Skeletal muscle cell (primary cell): ENCODE measurements around the gene LGALS8.

Experiments
- DNase-seq: peaks from one replicate; pipeline ENCODE4 v3.0.0-alpha.2; 2010; ENCODE audit warnings: low read depth
- H3K4me3 ChIP-seq: 2 replicates; pipeline ENCODE4 v1.5.1; 2011; ENCODE audit warnings: low read depth, mild to moderate bottlenecking, control low read depth, low read length, moderate library complexity

LGALS8 gene

DNA sequence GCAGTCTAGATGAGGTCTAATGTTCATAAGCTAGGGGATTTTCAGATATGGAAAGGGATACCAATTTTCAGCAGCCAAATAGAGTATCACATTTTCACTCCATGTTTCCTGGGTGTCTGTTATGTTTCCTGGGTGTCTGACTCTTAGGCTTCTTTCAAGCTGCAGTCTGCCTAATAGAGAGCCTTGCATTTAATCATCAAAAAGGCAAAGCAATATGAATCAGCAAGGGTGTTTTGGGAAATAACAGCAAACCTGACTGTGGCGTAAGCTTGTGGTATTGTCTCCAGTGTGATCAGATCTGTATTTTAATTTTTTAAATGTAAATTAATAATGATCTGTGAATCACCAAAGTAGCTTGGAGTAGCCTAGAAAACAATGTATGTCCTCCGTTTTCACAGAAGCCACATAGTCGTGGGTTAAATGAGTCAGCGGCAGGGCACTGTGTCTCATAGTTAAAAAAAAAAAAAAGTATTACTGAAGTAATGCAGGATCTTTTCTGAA, 10.4 kb downstream of the LGALS8 start:
- no peak overlapping the region for H3K4me3 ChIP-seq
- DNase-seq: peak; percentile 32

DNA sequence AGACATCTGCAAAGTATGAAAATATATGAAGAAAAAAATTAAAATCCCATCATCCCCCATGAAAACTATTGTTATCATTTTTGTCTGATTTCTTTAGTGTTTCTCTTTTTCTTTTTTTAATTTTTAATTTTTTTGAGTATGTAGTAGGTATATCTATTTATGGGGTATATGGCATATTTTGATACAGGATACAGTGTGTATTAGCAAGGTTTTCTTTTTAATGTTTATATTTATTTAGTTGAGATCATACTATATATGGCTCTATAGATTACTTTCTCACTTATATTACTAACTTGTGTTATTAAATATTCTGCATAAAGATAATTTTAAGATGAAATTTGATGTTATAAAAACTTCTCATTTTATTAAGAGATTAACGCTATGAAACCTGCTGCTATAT, 11.4 kb downstream of the LGALS8 start:
- no peak overlapping the region for H3K4me3 ChIP-seq
- DNase-seq: no peak

DNA sequence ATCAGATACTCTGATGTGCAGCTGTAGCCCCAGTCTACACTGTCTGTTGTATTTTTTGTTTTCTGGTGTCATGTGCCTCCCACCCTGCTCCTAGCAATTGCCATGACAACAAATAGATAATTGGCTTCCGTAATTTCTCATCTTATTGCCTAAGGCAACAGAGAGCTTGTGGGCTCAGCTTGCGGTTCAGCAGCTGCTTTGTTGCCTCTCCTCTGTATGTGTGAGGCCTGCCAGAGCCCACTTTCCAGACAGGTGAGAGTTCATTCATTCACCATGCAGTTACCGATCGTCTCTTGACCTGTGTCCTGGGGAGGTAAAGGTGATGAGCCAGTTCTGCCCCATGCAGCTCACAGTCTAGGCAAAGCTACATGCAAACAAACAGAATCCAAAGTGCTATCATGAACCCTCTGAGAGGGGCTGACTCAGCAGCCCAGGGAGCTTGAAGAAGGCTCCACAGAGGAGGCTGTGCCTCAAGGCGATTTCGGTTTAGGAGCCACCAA, 11.9 kb downstream of the LGALS8 start:
- no peak overlapping the region for H3K4me3 ChIP-seq
- DNase-seq: no peak

DNA sequence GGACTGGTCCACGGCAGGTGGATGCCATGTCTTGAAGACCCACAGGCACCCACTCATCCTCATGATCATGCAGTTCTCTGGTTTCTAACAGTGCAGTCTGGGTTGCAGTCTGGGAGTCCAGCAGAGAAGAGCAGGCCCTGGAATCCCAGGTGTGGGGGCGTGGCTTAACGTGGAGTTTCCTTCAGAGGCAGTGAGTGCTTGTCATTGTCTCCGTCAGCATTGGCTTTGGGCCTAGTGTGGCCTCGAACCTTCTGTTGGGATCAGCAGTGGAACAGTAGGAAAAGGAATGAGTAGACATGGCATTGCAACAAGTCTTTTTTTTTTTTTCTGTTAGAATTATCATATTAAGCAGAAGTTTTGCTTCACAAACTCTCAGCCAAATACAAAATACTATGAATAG, 12.8 kb downstream of the LGALS8 start:
- DNase-seq: no peak

DNA sequence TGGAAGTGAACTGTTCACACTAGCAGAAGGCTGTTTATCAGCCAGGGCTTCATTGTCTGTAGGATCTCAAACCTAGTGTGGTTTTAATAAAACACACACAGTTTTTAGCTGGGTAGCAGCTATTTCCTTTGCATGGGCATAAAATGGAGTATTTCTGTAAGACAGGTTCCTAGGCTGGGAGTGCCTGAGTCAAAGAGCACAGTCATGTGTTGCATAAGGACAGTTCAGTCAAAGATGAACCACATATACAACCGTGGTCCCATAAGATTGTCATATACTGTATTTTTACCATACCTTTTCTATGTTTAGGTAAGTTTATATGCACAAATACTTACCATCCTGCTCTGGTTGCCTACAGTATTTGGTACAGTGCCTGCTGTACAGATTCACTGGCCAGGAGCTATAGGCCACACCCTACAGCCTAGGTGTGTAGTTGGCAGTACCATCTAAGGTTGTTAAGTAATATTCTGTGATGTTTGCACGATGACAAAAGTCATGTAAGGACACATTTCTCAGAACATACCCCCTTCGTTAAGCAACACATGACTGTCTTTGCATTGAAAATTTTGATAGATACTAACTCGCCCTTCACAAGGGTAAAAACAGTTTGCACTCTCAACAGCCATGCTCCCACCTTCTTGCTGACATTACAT, 17.2 kb downstream of the LGALS8 start:
- no peak overlapping the region for H3K4me3 ChIP-seq
- DNase-seq: no peak

More for the DNA sequence above, 12.8 kb downstream of the LGALS8 start:
- H3K4me3 ChIP-seq: no peak overlapping the region

DNA sequence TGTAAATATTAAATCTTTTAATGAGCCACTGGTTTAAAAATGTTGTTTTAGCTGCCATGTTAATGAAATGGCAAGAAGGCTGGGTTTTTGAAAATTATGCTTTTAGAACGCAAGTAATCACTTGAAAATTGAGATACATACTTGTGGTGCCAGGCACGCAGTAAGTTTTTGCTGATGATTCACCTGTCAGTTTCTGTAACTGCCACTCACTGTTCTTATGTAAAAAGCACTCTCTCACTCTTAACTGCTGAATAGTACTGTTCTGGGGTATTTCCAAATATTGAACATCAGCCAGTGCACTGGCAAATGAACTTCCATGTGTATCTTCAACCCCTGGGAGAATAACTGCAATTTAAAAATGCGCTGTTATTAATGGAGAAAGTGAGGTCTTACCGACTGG, 17.9 kb downstream of the LGALS8 start:
- DNase-seq: no peak
- no peak overlapping the region for H3K4me3 ChIP-seq

DNA sequence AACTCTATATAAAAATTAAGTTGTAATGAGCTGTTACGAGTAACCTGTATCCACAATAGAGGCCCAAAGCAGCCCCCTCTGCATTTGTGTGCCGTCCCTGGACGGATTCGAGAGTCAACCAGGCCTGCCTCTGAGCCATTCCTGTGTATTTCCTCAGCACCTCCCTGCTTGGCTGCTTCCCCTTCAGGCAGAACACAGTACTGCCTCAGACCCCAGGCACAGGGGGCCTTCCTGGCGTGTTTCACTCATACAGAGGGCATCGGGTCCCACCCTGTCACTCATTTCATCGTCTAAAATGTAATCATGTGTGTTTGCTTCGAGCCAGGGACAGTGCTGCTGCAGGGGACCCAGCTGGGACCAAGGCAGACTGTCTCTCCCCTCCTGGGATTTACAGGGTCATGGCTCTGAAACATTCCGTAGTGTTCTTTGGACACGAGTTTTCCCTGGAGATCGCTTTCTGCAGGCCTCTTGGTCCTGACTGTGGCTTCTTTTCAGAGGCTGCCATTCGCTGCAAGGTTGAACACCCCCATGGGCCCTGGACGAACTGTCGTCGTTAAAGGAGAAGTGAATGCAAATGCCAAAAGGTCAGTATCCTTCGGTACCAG, 19.4 kb downstream of the LGALS8 start:
- no peak overlapping the region for H3K4me3 ChIP-seq
- DNase-seq: no peak

DNA sequence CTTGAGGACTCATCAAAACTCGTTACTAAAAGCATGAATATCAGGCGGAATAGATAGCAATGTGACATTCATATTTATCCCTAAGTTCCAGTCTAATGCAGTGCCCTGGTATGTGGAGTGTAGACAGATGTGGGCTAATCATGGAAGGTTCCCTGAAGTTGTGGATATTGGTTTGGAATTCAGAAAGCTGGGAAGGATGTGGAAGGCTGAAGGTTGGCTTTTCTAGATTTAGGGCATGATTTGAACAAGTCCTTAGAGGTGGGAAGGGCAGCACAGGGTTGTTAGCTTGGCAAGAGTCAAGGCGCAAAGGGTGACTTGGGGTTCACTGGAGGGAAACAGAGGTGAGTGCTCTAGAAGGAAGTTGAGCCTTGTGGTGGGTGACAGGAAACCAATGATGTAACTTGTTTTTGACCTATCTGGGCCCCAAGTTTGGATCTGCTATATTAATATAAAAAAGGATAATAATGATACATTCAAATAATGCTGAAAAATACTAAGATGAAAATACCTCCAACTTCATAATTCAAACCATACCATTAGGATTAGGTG, 21.9 kb downstream of the LGALS8 start:
- DNase-seq: no peak
- H3K4me3 ChIP-seq: no peak overlapping the region

DNA sequence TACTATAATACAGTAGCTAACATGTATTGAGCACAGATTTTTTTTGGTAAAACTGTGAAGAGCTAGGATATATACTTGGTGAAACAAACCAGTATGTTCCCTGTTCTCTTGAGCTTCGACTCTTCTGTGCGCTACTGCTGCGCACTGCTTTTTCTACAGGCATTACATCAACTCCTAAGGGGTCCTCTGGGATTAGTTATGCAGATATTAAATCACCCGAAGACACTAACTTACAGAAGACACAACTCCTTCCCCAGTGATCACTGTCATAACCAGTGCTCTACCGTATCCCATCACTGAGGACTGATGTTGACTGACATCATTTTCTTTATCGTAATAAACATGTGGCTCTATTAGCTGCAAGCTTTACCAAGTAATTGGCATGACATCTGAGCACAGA, 24.7 kb downstream of the LGALS8 start:
- DNase-seq: no peak
- no peak overlapping the region for H3K4me3 ChIP-seq

DNA sequence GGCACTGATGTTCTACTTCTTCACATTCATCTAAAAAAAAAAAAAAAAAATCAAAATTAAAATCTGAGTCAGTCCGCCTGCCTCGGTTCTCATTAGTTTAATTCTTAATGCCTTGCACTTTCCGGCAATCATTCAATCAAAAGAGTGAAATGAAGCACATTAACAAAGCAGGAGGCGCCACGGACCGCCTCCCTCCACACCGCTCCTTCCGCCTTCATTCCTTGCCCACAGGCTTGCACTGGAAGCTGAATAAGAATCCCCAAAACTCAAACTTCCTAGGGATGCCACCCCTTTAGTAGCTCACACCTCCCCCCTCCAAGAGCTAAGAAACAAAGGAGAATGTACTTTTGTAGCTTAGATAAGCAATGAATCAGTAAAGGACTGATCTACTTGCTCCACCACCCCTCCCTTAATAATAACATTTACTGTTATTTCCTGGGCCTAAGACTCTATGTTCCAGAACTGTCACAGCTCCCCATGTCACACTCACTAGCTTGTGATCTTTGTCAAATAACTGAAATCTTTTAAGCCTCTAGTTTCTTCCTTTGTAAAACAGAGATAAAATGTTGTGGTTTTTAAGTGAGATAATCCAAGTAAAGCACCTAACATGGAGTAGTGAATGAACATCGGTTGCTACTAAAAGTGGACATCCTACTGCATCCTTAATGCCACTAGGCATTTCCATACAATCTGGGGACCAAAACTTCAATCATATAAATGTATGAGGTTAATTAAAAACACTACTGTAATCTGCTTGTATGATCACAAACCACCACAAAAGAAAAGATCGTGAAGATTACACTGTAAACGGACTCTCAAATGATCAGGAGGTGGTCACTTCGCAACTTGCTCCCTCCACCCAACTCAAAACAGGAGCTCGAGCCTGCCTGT, 27.4 kb downstream of the LGALS8 start:
- DNase-seq: no peak
- H3K4me3 ChIP-seq: no peak overlapping the region

DNA sequence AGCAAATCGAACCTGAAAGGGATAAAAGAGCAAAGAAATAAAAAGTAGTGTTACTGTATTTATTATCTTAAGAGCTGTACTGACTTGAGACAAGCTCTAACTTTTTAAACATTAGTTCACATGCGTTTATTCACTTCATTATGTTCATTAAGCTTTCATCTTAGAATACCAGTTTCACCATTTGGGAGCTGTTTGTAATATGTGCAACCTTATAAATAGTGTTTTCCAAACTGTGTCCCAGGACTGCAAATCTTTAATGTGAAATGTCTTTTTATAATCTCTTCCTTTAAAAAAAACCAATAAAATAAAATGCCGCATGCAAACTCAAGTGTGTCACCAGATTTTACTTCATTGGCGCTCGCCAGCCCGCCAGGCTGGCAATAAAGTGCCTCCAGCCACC, 28.3 kb downstream of the LGALS8 start:
- DNase-seq: no peak

DNA sequence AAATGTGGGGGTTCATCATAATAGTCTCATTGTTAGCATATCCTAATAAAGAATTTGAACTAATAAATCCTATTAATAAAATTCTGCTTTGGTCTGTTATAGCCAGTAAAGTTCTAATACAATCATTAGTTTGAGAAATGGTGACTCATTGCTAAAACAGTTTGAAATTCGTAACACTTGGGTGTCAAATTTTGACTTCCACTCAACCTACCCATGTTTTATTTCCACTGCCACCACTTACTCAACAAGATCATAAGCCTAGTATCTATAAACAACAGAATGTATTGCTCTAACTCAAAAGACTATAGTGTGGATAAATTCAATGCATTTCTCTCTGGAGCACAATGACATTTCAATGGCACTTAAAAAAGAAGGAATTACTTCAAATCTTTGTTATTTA, 29.1 kb downstream of the LGALS8 start:
- DNase-seq: no peak
- H3K4me3 ChIP-seq: no peak overlapping the region

More for the DNA sequence above, 28.3 kb downstream of the LGALS8 start:
- H3K4me3 ChIP-seq: no peak overlapping the region

DNA sequence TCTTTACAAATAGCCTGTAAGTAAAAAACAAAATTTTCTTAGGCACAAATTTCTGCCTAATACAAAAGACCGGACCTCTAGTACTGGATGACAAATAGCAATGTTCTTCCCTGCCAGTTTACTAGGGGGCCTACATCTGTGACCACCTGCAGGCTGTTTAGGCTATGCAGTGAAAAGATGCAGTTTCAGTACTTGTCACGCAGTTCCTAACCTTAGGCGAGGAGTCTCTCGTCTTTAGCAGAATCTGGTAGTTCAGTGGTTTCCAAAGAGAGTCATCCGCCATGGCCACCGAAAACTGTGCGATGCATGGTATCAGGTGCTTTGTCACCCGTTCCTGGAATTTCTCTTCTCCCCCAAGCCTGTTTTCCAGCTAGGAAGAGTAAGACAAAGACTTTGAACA, 29.6 kb downstream of the LGALS8 start:
- H3K4me3 ChIP-seq: no peak overlapping the region
- no peak for DNase-seq

DNA sequence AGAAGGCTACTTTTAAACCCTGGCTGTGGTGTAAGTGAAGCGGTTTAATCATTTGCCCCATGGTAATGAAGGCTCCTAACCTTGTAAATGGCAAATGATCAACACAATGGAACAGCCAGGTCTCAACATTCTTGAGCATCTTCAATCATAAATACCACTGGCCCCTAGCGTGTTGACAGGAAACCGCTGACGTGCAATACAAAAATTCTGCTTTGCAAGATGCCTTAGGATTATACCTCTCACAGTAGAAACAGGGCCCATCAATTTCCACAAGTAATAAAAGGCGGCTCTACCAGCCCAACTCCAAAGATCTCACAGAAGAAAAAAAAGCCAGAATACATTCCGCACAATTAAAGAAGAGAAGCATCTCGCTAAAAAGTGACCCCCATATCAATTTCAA, 32.8 kb downstream of the LGALS8 start:
- no peak overlapping the region for H3K4me3 ChIP-seq
- DNase-seq: no peak

DNA sequence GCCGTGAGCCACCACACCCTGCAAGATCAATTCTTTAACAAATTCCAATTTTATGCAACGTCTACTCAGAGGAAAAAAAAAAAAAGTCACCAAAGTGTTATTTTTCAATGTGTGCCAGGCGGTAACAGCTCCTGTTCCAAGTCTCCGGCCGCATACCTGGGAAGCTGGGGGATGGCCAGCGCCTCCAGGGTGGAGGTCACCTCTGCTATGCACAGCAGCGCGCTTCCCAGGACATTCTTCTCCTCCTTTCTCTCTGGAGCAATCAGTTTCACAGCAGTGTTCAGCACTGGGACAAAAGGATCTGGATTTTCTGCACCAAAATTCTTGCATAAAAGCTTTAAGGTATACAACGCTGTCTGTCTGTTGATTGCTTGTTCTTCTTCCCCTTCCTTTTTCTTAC, 34.3 kb downstream of the LGALS8 start:
- no peak overlapping the region for H3K4me3 ChIP-seq

DNA sequence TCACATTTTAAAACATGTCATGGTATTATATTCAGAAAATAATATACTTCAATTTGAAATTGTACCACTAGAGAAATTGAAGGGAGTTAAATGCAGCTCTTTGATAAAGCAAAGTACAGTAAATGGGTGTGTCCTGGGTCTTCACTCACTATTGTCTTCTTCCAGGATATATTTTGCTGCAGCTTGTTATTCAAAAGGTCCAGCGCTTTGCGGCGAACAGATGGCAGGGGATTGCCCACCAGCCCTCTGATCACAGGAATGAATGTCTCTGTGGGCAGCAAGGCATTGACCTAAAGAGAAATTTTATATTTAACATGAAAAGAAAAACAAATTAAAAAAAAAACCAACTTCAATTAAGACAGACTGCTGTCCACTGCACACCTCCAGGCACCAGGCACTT, 35.1 kb downstream of the LGALS8 start:
- no peak for DNase-seq

More for the DNA sequence above, 34.3 kb downstream of the LGALS8 start:
- DNase-seq: no peak

DNA sequence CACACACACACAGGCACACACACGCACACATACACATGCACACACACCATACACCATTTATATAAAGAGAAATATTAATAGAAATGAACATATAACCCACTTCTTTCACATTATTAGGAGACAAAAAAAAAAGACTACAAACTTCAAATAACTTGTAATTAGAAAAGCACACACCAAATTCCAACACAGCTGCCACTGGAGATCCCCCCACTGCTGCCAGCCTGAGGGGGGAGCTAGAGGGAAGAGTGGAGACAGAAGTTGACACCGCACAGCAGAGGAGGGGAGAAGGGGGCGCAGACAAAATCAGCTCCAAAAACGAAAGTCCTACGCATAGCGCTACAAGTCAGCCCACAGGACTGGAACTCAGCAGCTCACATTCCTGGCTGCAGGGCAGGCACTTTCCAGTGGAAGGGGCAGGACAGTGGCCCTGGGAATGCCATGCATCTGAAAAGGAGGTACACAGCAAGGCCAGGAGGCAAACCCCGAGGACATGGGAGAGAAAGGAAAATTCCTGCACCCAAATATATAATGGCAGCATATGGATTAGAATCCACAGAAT, 36.5 kb downstream of the LGALS8 start:
- H3K4me3 ChIP-seq: no peak overlapping the region
- DNase-seq: no peak

More for the DNA sequence above, 35.1 kb downstream of the LGALS8 start:
- no peak overlapping the region for H3K4me3 ChIP-seq

DNA sequence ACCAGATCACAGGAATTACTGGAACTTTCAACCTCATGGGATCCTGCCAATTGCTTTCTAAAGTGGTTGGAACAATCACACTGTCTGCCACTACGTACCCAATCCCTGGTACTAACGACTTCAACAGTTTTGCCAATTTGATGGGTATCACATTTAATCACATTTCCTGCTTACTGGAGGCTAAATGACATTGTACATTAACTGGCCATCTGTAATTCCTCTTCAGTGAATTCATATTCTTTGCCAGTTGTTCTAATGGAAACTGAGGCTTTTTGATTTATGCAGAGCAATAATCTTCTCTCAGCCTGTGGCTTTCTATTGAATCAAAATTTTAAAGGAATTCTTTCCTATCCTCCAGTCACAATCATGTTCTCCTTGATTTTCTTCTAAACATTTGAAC, 38.2 kb downstream of the LGALS8 start:
- no peak overlapping the region for H3K4me3 ChIP-seq
- DNase-seq: no peak

DNA sequence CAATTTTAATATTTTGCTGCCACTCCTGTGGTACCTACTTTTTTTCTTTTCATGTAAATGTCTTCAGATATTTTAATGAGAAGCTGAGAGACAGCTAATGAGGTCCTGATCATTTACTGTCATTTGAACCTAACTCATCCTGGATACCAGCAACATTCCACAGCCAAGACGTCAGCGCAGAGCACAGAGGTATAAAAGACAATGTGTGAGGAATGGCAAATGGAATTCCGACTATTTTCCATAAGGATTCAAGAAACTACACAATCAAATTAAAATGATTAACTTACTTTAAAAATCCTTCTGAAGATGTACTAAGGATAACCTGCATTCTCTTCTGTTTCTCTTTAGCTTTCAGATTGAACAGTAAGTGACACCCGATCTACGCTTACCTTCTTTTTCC, 41.7 kb downstream of the LGALS8 start:
- DNase-seq: no peak
- no peak overlapping the region for H3K4me3 ChIP-seq
